HEK293 (cell line): ENCODE measurements around the gene RASSF1.

ENCODE experiments used
- CTCF ChIA-PET: fragments of 350-600 bp; formaldehyde crosslinking; extraction: SDS; loops from one replicate; lab custom pipeline; 2021; ENCODE audit warnings: antibody characterized with exemption; lab: Yijun Ruan, JAX
- POLR2A ChIA-PET: fragments of 300-600 bp; formaldehyde crosslinking; extraction: SDS; loops from one replicate; lab custom pipeline; 2020; ENCODE audit warnings: antibody characterized with exemption, inconsistent platforms; lab: Yijun Ruan, JAX
- H3K27ac ChIP-seq: fragments of 200-500 bp; sonication (Bioruptor generic); 2 replicates; pipeline ENCODE4 v1.5.1; 2014; ENCODE audit warnings: low read depth, low read length, control low read depth, inconsistent platforms; ENCODE audit errors: extremely low read depth
- H3K36me3 ChIP-seq, 2 experiments: fragments of 200-500 bp in 1 of 2; sonication (Bioruptor generic) in 1 of 2; 1 replicate in 1 of 2; 2 replicates in 1 of 2; pipeline ENCODE4 v1.5.1; 2014 to 2017; ENCODE audit warnings: inconsistent platforms in 2 of 2, low read length in 2 of 2; ENCODE audit not compliant: control insufficient read depth in 2 of 2, insufficient read depth in 1 of 2
- H3K4me1 ChIP-seq: fragments of 200-500 bp; sonication (Bioruptor generic); 2 replicates; pipeline ENCODE4 v1.5.1; 2014; ENCODE audit warnings: mild to moderate bottlenecking, low read length, inconsistent platforms; ENCODE audit not compliant: control insufficient read depth, insufficient read depth
- H3K4me3 ChIP-seq: 2 replicates; pipeline ENCODE4 v1.5.1; 2011; ENCODE audit warnings: low read depth, mild to moderate bottlenecking, control low read depth, low read length, moderate library complexity
- H3K9me3 ChIP-seq: fragments of 200-500 bp; sonication (Bioruptor generic); 2 replicates; pipeline ENCODE4 v1.5.1; 2014; ENCODE audit warnings: low read depth, low read length, inconsistent platforms; ENCODE audit not compliant: control insufficient read depth, insufficient read depth
- BCL6B ChIP-seq: fragments of 450-650 bp; formaldehyde crosslinking; IDR thresholded peaks from 2 replicates; pipeline ENCODE4 v1.5.1; 2017; ENCODE audit warnings: missing biosample characterization, missing genetic modification characterization
- HIC1 ChIP-seq: fragments of 450-650 bp; formaldehyde crosslinking; IDR thresholded peaks from 2 replicates; pipeline ENCODE4 v1.5.1; 2016; ENCODE audit warnings: missing biosample characterization, missing genetic modification characterization
- IKZF3 ChIP-seq: fragments of 450-650 bp; IDR thresholded peaks from 2 replicates; pipeline ENCODE4 v1.5.0; 2018; ENCODE audit warnings: missing biosample characterization, mild to moderate bottlenecking, missing genetic modification characterization, moderate library complexity
- PRDM1 ChIP-seq: fragments of 450-650 bp; formaldehyde crosslinking; IDR thresholded peaks from 2 replicates; pipeline ENCODE4; 2016; ENCODE audit warnings: missing biosample characterization, missing genetic modification characterization
- SP3 ChIP-seq: fragments of 450-650 bp; formaldehyde crosslinking; IDR thresholded peaks from 2 replicates; pipeline ENCODE4 v1.5.1; 2016; ENCODE audit warnings: missing biosample characterization, missing genetic modification characterization
- ZBTB11 ChIP-seq: fragments of 450-650 bp; formaldehyde crosslinking; conservative IDR thresholded peaks from 2 replicates; pipeline ENCODE4 v1.5.1; 2016; ENCODE audit warnings: low read depth, missing biosample characterization, missing genetic modification characterization
- ZBTB17 ChIP-seq: fragments of 450-650 bp; formaldehyde crosslinking; IDR thresholded peaks from 2 replicates; pipeline ENCODE4 v1.5.1; 2016; ENCODE audit warnings: missing biosample characterization, missing genetic modification characterization
- ZBTB20 ChIP-seq: fragments of 450-650 bp; formaldehyde crosslinking; IDR thresholded peaks from 2 replicates; pipeline ENCODE4 v1.5.1; 2016; ENCODE audit warnings: missing biosample characterization, missing genetic modification characterization
- ZIC2 ChIP-seq: fragments of 450-650 bp; formaldehyde crosslinking; IDR thresholded peaks from 2 replicates; pipeline ENCODE4 v1.5.1; 2016; ENCODE audit warnings: missing biosample characterization, missing genetic modification characterization
- ZNF394 ChIP-seq: fragments of 450-650 bp; formaldehyde crosslinking; IDR thresholded peaks from 2 replicates; pipeline ENCODE4 v1.5.1; 2016; ENCODE audit warnings: missing biosample characterization, missing genetic modification characterization, mild to moderate bottlenecking, moderate library complexity, borderline replicate concordance
- ZNF501 ChIP-seq: fragments of 450-650 bp; formaldehyde crosslinking; IDR thresholded peaks from 2 replicates; pipeline ENCODE4 v1.5.1; 2016; ENCODE audit warnings: missing biosample characterization, missing genetic modification characterization
- ZNF621 ChIP-seq: fragments of 450-650 bp; formaldehyde crosslinking; IDR thresholded peaks from 2 replicates; pipeline ENCODE4 v1.5.1; 2017; ENCODE audit warnings: missing biosample characterization, missing genetic modification characterization
- ZNF629 ChIP-seq: fragments of 450-650 bp; formaldehyde crosslinking; IDR thresholded peaks from 2 replicates; pipeline ENCODE4 v1.5.1; 2017; ENCODE audit warnings: missing biosample characterization, missing genetic modification characterization
- ZNF76 ChIP-seq: fragments of 450-650 bp; formaldehyde crosslinking; IDR thresholded peaks from 2 replicates; pipeline ENCODE4; 2016; ENCODE audit warnings: low read depth, missing biosample characterization, missing genetic modification characterization, borderline replicate concordance
- ZSCAN5A ChIP-seq: fragments of 450-650 bp; formaldehyde crosslinking; IDR thresholded peaks from 2 replicates; pipeline ENCODE4 v1.5.1; 2016; ENCODE audit warnings: missing biosample characterization, missing genetic modification characterization

The RASSF1 gene

GRCh38 chr3:50327943-50328691 is 12.5 kb downstream of the RASSF1 start, which contains the start of gene TUSC2 (continued):
- peak; percentile 86 for TF ChIP-seq ZBTB11 (tag by site-specific recombination)
- TF ChIP-seq ZNF394 (tag by site-specific recombination) = 0 out of 2 replicates have a peak, but pooled peaks have one; percentile 4
- no peak for TF ChIP-seq ZIC2 (tag by site-specific recombination)
- TF ChIP-seq ZNF629 (tag by site-specific recombination) = peak; percentile 33; the same call in 1 of the 2 replicates
- no peak for TF ChIP-seq PRDM1
- 0 out of 2 replicates have a peak, but pooled peaks have one; percentile 73 for TF ChIP-seq ZNF501 (tag by site-specific recombination)
- TF ChIP-seq HIC1 (tag by site-specific recombination) = 0 out of 2 replicates have a peak, but pooled peaks have one; percentile 33
- TF ChIP-seq ZNF76 (tag by site-specific recombination) = peak; percentile 92
- TF ChIP-seq SP3 (tag by site-specific recombination) = peak; percentile 56; the same call in 1 of the 2 replicates
- TF ChIP-seq BCL6B (tag by site-specific recombination) = no peak
- no peak for TF ChIP-seq ZSCAN5A (tag by site-specific recombination)
- 0 out of 2 replicates have a peak, but pooled peaks have one; percentile 51 for TF ChIP-seq ZBTB20 (tag by site-specific recombination)
- peak; percentile 68 for TF ChIP-seq ZBTB17
- TF ChIP-seq IKZF3 (tag by site-specific recombination) = 0 out of 2 replicates have a peak, but pooled peaks have one; percentile 14

GRCh38 chr3:50327129-50327528 is 13.5 kb downstream of the RASSF1 start:
- TF ChIP-seq ZNF621 (tag by site-specific recombination) = no peak
- ChIA-PET CTCF (no interaction called here), POLR2A (interaction anchor here (1.4 to 2.6 kb wide), 9 partner anchors 10 to 67 kb away, joined by 3 to 63 read pairs (median 8); partner anchors contain the start of genes HYAL3, IFRD2, NAA80 and RASSF1)
- Histone ChIP-seq H3K27ac (peak overlapping the region; percentile 59; the same call in 1 of the 2 replicates), H3K9me3 (no peaks in the 10 kb centered on the region), H3K4me3 (peak overlapping the region; percentile 92), H3K36me3 (peaks cover 3 to 66% of the 10 kb centered on the region in 2 experiments), H3K4me1 (no peaks in the 10 kb centered on the region)
